H1 (cell line): ENCODE results near the gene GLRA2. TPM values are rescaled to one million over a fixed set of nuclear protein-coding genes. Genes with fewer than 3 reads are reported as not detected.

Experiments
- CHD2 ChIP-seq: IDR thresholded peaks from 2 replicates; pipeline ENCODE4 v1.6.1; 2012; ENCODE audit warnings: low read length, improper control_type of control experiment
- JUND ChIP-seq: IDR thresholded peaks from 2 replicates; pipeline ENCODE4 v1.6.1; 2011; ENCODE audit warnings: mild to moderate bottlenecking, improper control_type of control experiment, low read length
- RNF2 ChIP-seq: fragments of 200-900, 300-1000 bp; sonication (generic); IDR thresholded peaks from 2 replicates; pipeline ENCODE4 v1.7.1; 2016; ENCODE audit warnings: borderline replicate concordance, low read depth, mild to moderate bottlenecking, antibody characterized with exemption, low read length; ENCODE audit not compliant: poor library complexity, severe bottlenecking; ENCODE audit errors: missing control alignments
- SRF ChIP-seq: IDR thresholded peaks from 2 replicates; pipeline ENCODE4 v1.6.1; 2011; ENCODE audit warnings: mild to moderate bottlenecking, low read depth, low read length, moderate library complexity
- ZNF274 ChIP-seq: IDR thresholded peaks from 2 replicates; pipeline ENCODE4 v1.7.0; 2012; ENCODE audit warnings: low read length, borderline replicate concordance; ENCODE audit errors: extremely low read depth
- polyA plus RNA-seq, 7 experiments: library from polyadenylated mRNA; depleted of rRNA in 3 of 7; stranded (reverse) in 5 of 7; unstranded in 2 of 7; fragments of >200 nt in 5 of 7; fragments of 200-250 nt in 2 of 7; gene quantifications; 1 replicate in 5 of 7; 2 replicates in 1 of 7; 4 replicates in 1 of 7; pipeline versions ENCODE4 v1.2.1 to v1.2.3, GENCODE V29; 2011 to 2013; ENCODE audit warnings: missing spikeins in 2 of 7, mixed read lengths in 2 of 7
- total RNA-seq: library from RNA; stranded (reverse); fragmentation: NEBNext Ultra II Directional; extraction: Animal tissue kit (Norgen Biotek cat#: 25700); gene quantifications from 2 replicates; pipeline ENCODE4 v1.2.1, GENCODE V29; 2021

Gene GLRA2
- total and polyA plus RNA-seq, 2 of the 8 experiments (the other 6 are each of a cell fraction or from before 2014, with no cell fraction given) = not detected

DNA sequence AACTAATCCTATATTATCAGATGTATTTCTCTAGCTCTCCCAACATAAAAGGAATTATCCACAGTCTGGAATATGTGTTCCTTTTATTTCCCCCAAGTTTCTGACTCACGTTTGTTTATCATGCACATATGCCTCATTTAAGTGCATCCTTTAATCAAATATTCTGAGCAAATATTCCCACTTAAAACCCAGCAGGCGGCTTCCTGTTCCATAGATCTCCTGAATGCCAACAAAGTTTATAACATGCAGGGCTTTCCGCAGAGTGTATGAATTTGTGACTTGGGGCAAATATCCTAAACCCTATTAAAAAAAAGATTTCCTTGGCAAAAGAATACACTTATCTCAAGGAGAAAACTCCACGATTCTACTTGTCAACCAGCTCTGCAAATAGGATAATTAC is 16.9 kb downstream of the GLRA2 start (continued):
- TF ChIP-seq RNF2 = no peak
- no peak for TF ChIP-seq JUND
- no peak for TF ChIP-seq SRF
- TF ChIP-seq CHD2 = no peak
- no peak for TF ChIP-seq ZNF274
